PFSK-1 (cell line): ENCODE measurements around the gene RYR1.

ENCODE experiments used
- POLR2AphosphoS5 ChIP-seq: IDR thresholded peaks from 2 replicates; pipeline ENCODE4 v1.6.1; 2012; ENCODE audit warnings: low read depth, mild to moderate bottlenecking, control low read depth, low read length, moderate library complexity
- TAF1 ChIP-seq: IDR thresholded peaks from 2 replicates; pipeline ENCODE4 v1.6.1; 2012; ENCODE audit warnings: low read length, control low read depth, borderline replicate concordance; ENCODE audit not compliant: insufficient read depth
- TF ChIP-seq, protein P1 (sequence below), 2 experiments: IDR thresholded peaks; 2 replicates each; pipeline versions ENCODE4 v1.6.1 to v1.8.0; 2011 to 2012; ENCODE audit warnings: low read depth in 2 of 2, low read length in 2 of 2, control low read depth in 1 of 2, inconsistent platforms in 1 of 2, mild to moderate bottlenecking in 1 of 2, moderate library complexity in 1 of 2; ENCODE audit not compliant: insufficient read depth in 1 of 2

DNA sequence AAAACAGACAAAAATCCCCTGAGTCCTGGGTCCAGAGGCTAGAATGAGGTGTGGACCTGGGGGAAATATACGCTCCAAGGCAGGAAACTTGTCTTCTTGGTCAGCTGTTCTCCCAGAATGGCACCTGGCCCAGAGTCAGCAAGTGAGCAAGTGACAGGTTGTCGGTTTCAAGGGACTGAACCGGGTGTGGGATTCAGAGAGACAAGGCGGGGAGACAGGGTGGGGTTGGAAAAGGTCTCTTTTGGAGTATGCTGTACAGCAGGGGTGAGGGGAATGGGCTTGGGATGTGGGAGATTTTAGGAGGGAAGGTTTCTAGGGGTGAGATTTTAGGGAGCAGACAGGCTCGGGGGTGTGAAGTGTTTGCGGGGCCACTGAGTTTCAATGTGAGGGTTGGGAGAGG is 83.3 kb downstream of the RYR1 start:
- TF ChIP-seq POLR2AphosphoS5 (no peak), TAF1 (no peak)
- TF ChIP-seq, protein P1, sequence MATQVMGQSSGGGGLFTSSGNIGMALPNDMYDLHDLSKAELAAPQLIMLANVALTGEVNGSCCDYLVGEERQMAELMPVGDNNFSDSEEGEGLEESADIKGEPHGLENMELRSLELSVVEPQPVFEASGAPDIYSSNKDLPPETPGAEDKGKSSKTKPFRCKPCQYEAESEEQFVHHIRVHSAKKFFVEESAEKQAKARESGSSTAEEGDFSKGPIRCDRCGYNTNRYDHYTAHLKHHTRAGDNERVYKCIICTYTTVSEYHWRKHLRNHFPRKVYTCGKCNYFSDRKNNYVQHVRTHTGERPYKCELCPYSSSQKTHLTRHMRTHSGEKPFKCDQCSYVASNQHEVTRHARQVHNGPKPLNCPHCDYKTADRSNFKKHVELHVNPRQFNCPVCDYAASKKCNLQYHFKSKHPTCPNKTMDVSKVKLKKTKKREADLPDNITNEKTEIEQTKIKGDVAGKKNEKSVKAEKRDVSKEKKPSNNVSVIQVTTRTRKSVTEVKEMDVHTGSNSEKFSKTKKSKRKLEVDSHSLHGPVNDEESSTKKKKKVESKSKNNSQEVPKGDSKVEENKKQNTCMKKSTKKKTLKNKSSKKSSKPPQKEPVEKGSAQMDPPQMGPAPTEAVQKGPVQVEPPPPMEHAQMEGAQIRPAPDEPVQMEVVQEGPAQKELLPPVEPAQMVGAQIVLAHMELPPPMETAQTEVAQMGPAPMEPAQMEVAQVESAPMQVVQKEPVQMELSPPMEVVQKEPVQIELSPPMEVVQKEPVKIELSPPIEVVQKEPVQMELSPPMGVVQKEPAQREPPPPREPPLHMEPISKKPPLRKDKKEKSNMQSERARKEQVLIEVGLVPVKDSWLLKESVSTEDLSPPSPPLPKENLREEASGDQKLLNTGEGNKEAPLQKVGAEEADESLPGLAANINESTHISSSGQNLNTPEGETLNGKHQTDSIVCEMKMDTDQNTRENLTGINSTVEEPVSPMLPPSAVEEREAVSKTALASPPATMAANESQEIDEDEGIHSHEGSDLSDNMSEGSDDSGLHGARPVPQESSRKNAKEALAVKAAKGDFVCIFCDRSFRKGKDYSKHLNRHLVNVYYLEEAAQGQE (IDR thresholded peaks at IDR 0.05; ENCODE audit: insufficient read depth in 1 of 2, low read depth in 2 of 2, low read length in 2 of 2): no peak
